CD4-positive, alpha-beta T cell treated with Interferon alpha-2 for 1 hour (primary cell): ENCODE measurements around the gene NPAS1.
"Not testable (repeated sequence)": the region's sequence is repeated elsewhere in the genome, so short reads cannot be mapped to it uniquely, and the experiment has no call there.

Source experiments
- DNase-seq, 2 donors: peaks; one replicate each; pipeline ENCODE4 v3.0.0-alpha.2; 2020 to 2022

Gene NPAS1

DNA sequence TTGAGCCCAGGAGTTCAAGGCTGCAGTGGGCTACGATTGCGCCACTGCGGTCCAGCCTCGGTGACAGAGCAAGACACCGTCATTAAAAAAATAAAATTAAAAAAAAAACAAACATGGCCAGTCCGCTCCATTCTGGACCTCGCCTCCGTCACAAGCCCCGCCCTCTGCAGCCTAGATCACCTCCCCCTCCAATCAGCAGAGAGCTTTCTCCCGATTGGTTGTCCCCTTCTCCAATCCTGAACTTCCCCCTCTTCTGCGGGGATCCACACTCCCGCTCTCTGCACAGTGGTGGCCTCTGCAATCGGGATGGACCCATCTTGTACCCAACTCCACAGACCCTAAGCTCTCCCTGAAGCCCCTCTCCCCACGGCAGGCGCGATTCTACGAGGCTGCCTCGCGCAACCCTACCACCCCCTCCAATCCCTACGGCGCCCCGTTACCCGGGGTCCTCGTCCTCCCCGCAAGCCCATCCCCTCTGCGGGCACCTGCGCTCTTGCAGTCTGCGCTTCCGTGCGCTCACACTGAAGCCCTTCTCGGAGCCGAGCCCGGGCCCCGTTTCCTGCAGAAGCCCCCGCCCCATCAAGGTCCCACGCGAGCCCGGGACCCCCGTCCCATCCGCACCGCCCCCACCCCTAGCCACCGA lies 28.2 kb downstream of the NPAS1 start:
- DNase-seq: peak; percentile 76 to 82

DNA sequence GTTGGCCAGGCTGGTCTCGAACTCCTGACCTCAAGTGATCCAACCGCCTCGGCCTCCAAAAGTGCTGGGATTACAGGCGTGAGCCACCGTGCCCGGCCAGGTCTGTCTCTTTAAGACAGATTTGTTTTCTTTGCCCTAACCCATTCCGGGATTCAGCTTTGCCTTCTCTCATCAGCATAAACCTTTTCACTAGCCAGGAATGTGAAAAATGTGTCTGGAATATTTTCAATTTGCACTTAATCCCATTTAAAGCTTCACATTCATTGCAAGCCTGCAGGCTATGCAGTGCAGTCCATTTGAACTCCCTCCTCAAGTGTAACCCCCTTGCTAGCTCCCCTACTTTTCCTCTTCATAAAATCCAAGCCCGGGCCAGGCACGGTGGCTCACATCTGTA lies 29.7 kb downstream of the NPAS1 start:
- DNase-seq: no peak

- DNase-seq: not testable (repeated sequence)
These were observed 30.9 kb downstream of the NPAS1 start for GRCh38 chr19:47050562-47050961.

DNA sequence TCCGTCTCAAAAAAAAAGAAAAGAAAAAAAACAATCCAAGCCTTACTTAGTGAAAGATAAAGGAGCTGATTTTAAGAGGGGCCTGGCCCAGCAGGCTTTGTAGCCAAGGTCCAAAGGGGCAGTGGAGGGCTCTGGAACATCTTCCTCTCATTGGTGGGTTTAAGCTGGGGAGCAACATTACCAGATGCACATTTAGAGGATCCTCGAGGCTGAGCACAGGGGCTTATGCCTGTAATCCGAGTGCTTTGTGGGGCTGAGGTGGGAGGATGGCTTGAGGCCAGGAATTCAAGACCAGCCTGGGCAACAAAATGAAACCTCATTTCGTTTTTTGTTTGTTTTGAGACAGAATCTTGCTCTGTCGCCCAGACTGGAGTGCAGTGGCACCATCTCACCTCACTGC lies 36.8 kb downstream of the NPAS1 start:
- no peak for DNase-seq

DNA sequence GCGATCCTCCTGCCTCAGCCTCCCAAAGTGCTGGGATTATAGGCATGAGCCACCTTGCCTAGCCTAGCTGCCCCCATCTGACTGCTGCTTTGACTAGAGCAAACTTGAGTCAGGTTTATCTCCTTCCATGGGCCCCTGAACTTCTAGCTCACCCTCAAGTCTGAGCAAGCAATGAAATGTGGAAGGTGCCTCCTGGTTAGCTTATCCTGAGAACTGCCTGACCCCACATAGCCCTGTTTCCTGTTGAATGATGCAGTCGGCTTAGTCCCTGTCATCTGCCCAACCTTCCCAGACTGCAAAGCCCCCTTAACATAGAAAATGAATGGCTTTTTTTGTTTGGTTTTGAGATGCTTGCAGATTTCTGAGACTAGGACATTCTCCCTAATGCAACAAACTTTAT lies 37.7 kb downstream of the NPAS1 start:
- DNase-seq: no peak

DNA sequence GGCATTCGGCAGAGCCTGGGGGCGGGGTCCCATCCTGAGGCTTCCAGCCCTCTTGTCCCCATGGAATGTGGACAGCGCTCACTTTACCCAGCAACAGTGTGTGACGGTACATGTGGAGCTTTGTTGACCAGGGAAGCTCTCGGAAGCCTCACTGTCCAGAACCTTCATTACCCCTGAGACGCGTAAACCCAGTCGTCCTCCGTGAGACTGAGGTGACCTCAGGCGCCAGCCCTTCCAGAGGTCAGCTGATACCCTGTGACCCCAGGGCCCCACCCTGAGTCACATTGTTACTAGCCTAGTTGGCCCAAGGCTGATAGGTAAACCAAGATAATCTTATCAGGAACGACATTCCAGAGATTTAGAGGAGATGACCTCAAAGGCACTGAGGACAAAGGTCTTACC lies 39.0 kb downstream of the NPAS1 start:
- DNase-seq: no peak

GRCh38 chr19:47063874-47064273 lies 44.2 kb downstream of the NPAS1 start:
- DNase-seq: no peak

GRCh38 chr19:47065242-47065641 lies 45.6 kb downstream of the NPAS1 start:
- DNase-seq: no peak

DNA sequence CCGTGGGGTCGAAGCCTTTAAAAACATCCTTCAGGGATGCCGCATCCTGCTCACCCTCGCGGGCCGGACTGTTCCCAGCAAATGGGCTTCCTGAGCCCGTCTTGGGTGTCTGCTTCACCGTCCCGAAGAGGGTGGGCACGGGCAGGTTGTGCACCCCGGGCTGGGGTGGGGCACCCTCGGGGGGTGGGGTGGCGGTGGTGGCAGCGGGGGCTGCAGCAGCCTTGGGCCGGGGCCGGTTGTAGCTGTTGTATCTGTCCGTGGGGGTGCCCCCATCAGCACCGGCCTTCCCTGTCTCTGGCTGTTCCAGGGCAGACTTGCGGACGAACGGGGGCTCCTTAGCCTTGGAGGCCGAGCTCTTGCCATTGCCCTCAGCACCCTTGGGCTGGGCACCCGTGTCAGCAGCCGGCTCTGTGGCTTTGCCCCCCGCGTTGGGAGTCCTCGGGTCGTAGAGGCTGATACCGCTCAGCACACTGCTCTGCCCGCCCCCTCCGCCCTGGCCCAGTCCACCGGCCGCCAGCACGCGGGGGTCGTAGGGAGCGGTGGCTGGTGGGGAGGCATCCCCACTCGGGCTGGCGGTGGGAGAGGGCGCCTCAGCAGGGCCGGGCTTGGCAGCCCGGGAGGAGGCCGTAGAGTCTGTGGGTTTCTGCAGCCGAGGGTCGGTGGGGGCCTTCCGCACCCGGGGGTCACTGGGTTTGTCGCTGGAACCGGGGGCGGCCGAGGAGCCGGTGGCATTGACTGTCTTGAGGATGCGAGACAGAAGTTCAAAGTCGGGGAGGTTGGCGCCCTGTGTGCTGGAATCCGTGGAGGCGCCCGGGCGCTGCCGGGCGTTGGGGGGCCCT lies 47.0 kb downstream of the NPAS1 start:
- DNase-seq: no peak

GRCh38 chr19:47067215-47067847 lies 47.7 kb downstream of the NPAS1 start:
- DNase-seq: no peak

DNA sequence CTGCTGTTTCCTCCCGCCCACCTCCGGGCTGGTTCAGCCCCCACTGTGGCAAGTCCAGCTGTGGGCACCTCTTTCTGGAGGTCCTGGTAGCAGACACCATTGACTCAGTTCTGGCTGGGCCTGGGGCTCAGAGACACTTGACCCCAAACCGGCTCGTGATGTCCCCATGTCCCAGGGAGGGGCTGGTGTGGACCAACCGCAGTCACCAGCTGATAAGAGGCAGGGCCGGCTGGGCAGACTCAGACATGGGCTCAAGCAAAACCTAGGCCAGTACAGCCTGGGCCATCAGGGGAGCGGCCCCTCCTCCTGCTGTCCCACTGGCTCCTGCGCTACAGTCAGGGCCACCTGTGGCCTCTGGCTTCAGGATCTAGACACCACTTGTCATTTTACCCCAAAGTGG lies 48.6 kb downstream of the NPAS1 start:
- DNase-seq: no peak

DNA sequence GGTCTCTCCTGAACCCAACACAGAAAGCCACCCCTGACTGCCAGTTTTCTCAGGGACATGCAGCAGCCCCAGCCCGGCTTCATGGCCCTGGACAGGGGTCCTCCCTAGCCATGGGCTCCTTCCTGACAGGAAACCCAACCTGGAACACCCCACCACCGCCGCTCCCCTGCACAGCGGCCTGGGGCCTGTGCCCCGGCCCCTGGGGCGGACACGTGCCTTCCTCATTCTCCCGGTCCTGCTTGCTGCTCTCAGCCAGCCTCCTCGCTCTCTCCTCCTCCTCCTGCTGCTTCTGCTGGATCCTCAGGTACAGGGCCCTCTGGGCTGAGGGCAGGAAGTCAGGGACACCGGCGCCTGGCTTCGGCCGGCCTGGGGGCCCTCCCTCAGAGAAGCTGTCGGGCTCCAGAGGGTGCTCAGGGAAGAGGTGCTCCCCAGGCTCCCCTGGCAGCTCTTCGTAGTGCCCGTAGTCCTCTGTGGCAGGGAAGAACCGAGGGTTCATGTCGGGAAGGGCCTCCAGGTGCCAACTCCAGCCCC lies 49.3 kb downstream of the NPAS1 start:
- no peak for DNase-seq

DNA sequence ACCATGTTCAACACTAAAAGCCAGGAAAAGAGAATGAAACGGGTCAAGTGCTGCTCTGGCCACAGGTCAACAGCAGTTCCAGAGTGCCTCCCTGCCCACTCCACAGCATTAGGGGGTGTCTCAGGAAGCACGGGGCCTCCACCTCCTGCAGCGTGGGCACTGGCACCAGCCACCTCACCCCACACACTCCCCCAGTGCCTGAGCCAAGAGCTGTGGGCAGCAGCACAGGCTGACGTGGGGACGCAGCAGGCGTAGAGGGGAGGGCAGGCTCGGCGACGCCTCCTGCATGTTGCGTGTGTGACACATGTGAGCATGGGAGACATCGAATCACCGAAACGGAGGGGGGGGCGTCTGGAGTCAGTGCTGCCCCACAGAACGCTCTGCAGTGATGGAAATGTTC lies 50.2 kb downstream of the NPAS1 start:
- no peak for DNase-seq

GRCh38 chr19:47070756-47071155 lies 51.1 kb downstream of the NPAS1 start:
- no peak for DNase-seq

DNA sequence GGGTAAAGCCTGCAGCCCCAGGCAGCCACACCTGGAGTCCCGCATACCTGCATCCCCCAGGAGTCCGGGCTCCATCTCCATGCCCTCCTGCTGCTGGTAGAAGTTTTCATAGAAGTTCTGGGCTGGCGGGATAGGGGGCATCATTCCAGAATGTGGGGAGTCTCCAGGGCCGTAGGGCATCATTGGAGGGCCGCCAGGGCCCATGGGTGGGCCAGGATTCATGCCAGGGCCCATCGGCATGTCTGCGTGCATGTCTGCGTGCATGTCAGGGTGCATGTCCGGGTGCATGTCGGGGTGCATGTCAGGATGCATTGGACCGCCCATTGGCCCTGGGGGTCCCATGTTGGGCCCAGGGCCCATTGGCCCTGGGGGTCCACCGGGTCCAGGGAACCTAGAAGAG lies 52.1 kb downstream of the NPAS1 start:
- DNase-seq: no peak

DNA sequence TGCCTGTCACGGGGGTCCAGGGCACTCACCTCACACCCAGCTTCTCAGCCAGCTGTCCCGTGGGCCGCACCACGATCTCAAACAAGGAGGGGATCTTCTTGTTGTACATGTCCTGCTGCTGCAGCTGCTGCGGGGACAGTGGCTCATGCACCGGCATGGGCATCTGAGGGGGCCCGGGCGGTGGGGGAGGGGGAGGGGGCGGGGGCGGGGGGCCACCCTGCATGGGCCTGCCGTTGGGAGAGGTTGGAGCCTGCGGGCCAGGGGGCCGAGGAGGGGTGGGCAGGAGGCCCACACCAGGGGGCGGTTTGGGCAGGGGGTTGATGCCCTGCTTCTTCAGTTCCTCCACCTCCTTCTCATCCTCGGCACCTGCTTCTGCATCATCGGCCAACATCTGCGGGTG lies 52.7 kb downstream of the NPAS1 start:
- DNase-seq: no peak

GRCh38 chr19:47073574-47073973 lies 53.9 kb downstream of the NPAS1 start:
- DNase-seq: no peak

DNA sequence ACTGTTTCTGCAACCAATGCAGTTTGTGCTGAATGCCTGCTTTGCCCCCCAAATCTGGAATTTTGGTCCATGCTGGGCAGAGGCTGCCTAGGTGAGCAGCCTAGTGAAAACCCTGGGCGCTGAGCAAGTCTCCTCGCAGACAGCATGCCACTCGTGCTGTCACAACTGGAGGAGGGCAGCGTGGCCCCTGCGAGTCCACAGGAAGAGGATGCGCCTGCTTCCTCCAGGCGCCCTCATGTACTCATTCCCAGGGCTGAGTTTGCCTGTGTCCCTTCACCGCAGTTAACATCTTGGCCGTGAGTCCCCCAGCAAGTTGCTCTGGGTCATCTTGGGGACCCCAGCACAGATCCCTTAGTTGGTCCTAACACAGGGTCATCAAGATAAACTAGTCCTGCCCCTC lies 55.0 kb downstream of the NPAS1 start:
- DNase-seq: no peak

GRCh38 chr19:47075179-47075810 lies 55.7 kb downstream of the NPAS1 start:
- peak in 1 of 2 donors; percentile 20 for DNase-seq

DNA sequence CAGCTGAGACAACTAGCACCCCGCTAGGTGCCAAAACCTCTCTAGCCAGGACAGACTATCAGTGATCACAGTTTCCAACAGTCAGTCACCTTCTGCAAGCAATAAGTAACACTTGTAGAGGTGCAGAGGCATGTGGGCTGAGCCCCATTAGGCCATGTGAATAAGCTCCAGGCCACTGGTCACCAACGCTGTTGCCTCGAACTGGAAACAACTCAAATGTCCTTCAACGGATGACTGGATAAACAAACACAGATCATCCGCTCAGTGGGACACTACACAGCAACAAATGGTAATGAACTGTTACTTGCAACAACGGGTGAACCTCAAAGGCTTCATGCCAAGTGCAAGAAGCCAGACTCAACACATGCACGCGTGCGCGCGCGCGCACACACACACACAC lies 56.3 kb downstream of the NPAS1 start:
- DNase-seq: no peak

DNA sequence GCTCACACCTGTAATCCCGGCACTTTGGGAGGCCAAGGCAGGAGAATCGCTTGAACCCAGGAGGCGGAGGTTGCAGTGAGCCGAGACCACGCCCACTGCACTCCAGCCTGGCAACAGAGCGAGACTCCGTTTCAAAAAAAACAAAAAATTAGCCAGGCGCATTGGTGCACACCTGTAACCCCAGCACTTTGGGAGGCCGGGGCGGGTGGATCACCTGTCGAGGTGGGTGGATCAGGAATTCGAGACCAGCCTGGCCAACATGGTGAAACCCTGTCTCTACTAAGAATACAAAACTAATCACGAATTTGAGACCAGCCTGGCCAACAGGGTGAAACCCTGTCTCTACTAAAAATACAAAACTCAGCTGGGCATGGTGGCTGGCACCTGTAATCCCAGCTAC lies 58.7 kb downstream of the NPAS1 start:
- not testable (repeated sequence) for DNase-seq

DNA sequence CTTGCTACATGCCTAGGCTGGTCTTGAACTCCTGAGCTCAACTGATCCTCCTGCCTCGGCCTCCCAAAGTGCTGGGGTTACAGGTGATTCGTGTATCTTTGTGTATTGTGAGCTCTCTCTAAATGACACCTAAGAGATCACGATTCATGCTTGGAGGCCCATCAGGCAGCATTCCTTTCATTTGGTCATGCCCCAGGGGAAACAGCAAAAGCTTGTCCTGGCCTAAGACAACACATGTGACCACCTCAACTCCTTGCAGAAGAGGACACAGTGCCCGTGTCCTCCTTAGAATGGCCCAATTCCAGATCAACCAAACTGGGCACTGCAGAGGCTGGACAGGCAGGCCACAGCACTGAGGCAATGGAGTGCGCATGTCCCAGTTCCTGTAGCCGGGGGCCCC lies 61.5 kb downstream of the NPAS1 start:
- DNase-seq: no peak

DNA sequence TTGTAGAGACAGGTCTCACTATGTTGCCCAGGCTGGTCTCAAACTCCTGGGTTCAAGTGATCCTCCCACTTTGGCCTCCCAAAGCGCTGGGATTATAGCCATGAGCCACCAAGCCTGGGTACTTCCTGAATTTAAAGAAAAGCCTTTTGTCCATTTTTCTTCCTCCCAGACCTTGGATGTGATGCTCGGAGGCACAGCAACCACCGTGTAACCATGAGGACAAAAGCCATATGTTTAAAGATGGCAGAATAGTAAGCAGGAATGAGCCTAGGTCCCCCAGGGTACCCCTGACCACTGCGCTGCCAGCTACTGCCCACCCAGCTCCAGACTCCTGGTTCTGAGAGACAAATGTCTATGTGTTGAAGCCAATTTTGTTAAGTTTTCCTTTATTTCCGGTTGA lies 62.9 kb downstream of the NPAS1 start:
- DNase-seq: no peak
